ENCODE results near the gene TMEM86B.
"Not testable (repeated sequence)": the region's sequence is repeated elsewhere in the genome, so short reads cannot be mapped to it uniquely, and the experiment has no call there.

Gene TMEM86B

DNA sequence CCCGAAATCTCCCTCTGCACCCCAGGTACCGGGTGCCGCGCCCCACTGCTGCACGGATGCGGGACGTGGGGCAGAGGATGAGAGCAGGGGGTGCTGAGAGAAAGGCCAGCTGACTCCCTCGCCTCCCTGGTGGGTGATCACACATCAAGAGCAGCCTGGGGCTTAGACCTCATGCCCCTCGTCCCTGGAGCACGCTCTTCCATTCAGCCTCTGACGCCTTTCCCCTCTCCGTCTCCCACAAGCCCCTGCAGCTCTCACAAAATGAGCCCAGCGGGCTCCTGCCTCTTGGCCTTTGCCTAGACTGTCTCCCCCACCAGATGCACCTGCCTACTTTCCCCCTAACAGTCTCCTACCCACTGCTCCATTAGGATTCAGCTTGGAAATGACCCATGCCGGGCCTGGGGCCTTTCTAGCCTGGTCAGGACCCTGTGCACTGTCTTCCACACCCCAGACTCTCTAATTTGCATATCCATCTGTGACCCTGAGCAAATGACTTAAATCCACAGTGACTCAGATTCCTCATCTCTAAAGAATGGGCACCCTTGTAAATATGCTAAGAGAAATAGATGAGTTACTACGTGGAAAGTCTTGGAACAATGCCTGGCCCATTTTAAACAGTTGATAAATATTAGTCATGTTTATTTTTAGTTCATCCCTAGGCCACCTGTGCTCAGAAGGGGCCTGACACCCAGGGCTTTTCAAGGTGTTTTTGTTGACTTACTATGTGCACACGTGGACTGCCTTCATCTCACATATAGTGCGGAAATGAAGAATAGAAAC is 18.7 kb downstream of the TMEM86B start:
- H4K20me1 ChIP-seq (ENCODE audit: insufficient read depth, low read length), result no peaks in the 10 kb centered on the region
- H3K4me1 ChIP-seq (ENCODE audit: insufficient read depth, low read length, severe bottlenecking), result no peaks in the 10 kb centered on the region
- H2AFZ ChIP-seq (ENCODE audit: low read length), result no peak overlapping the region
- H3F3A ChIP-seq (ENCODE audit: insufficient read depth, low read length), result no peaks in the 10 kb centered on the region
- H3K4me2 ChIP-seq (ENCODE audit: low read length), result no peak overlapping the region
- H3K36me3 ChIP-seq (ENCODE audit: insufficient read depth, low read length), result no peaks in the 10 kb centered on the region
- no peaks in the 10 kb centered on the region for H3K79me2 ChIP-seq (ENCODE audit: insufficient read depth, low read length)
- H3K27ac ChIP-seq (ENCODE audit: low read depth, low read length, poor library complexity, severe bottlenecking), result no peak overlapping the region
- H3K4me3 ChIP-seq (ENCODE audit: low read depth, low read length, poor library complexity, severe bottlenecking), result no peak overlapping the region
- no peaks in the 10 kb centered on the region for H3K27me3 ChIP-seq (ENCODE audit: insufficient read depth, low read length)
- H3K9ac ChIP-seq (ENCODE audit: low read length), result no peak overlapping the region
- TF ChIP-seq, protein P1, sequence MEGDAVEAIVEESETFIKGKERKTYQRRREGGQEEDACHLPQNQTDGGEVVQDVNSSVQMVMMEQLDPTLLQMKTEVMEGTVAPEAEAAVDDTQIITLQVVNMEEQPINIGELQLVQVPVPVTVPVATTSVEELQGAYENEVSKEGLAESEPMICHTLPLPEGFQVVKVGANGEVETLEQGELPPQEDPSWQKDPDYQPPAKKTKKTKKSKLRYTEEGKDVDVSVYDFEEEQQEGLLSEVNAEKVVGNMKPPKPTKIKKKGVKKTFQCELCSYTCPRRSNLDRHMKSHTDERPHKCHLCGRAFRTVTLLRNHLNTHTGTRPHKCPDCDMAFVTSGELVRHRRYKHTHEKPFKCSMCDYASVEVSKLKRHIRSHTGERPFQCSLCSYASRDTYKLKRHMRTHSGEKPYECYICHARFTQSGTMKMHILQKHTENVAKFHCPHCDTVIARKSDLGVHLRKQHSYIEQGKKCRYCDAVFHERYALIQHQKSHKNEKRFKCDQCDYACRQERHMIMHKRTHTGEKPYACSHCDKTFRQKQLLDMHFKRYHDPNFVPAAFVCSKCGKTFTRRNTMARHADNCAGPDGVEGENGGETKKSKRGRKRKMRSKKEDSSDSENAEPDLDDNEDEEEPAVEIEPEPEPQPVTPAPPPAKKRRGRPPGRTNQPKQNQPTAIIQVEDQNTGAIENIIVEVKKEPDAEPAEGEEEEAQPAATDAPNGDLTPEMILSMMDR (IDR thresholded peaks at IDR 0.05; ENCODE audit: low read length), result no peak
- no peak for TF ChIP-seq EZH2 (IDR thresholded peaks at IDR 0.05; ENCODE audit: borderline replicate concordance, low read length)
- no peaks in the 10 kb centered on the region for H3K9me3 ChIP-seq (ENCODE audit: low read length)
- H3K9me2 ChIP-seq (ENCODE audit: low read depth, low read length), result no peaks in the 10 kb centered on the region

- no peaks in the 10 kb centered on the region for H3K27me3 ChIP-seq (ENCODE audit: insufficient read depth, low read length)
- H3K9me3 ChIP-seq (ENCODE audit: low read length), result no peaks in the 10 kb centered on the region
- TF ChIP-seq, protein P1 (IDR thresholded peaks at IDR 0.05; ENCODE audit: low read length), result no peak
- H3K4me3 ChIP-seq (ENCODE audit: low read depth, low read length, poor library complexity, severe bottlenecking), result no peak within 1 kb of the TSS
- no peak within 1 kb of the TSS for H2AFZ ChIP-seq (ENCODE audit: low read length)
- H3K9me2 ChIP-seq (ENCODE audit: low read depth, low read length), result no peaks in the 10 kb centered on the region
- no peak within 1 kb of the TSS for H3K9ac ChIP-seq (ENCODE audit: low read length)
- no peak within 1 kb of the TSS for H3K27ac ChIP-seq (ENCODE audit: low read depth, low read length, poor library complexity, severe bottlenecking)
- no peaks in the 10 kb centered on the region for H3K79me2 ChIP-seq (ENCODE audit: insufficient read depth, low read length)
- no peaks in the 10 kb centered on the region for H3F3A ChIP-seq (ENCODE audit: insufficient read depth, low read length)
- H3K4me1 ChIP-seq (ENCODE audit: insufficient read depth, low read length, severe bottlenecking), result no peaks in the 10 kb centered on the region
- no peaks in the 10 kb centered on the region for H4K20me1 ChIP-seq (ENCODE audit: insufficient read depth, low read length)
- H3K4me2 ChIP-seq (ENCODE audit: low read length), result no peak within 1 kb of the TSS
- H3K36me3 ChIP-seq (ENCODE audit: insufficient read depth, low read length), result no peaks in the 10 kb centered on the region
Measured at GRCh38 chr19:55208880-55209692, 19.5 kb downstream of the TMEM86B start, which contains the start of gene PTPRH. Gene PTPRH, minus strand, starts transcription at chr19:55209501. Its CDS starts 68 bp downstream, at chr19:55209433.

- no peak overlapping the region for H3K4me3 ChIP-seq (ENCODE audit: low read depth, low read length, poor library complexity, severe bottlenecking)
- no peak overlapping the region for H2AFZ ChIP-seq (ENCODE audit: low read length)
- no peak overlapping the region for H3K4me2 ChIP-seq (ENCODE audit: low read length)
Measured at GRCh38 chr19:55206664-55207500, 21.7 kb downstream of the TMEM86B start.

DNA sequence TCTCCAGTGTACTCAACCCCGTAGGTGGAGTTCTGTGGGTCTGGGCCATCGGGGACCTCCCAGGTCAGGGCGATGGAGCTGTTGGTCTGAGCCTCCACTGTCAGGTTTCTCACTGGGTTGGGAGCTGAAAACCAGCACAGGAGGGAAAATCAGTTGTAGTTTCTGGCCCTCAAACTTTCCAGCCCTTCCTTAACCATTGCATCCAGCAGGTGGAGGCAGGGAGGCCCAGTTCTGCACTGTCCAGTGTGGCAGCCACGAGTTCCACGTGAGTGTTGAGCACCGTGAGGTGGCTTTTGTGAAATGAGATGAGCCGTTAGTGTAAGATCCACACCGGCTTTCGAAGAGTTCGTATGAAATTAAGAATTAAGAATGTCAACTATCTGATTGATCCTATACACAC is 26.4 kb downstream of the TMEM86B start:
- H4K20me1 ChIP-seq (ENCODE audit: insufficient read depth, low read length); H3K4me1 ChIP-seq (ENCODE audit: insufficient read depth, low read length, severe bottlenecking); H3K9me3 ChIP-seq (ENCODE audit: low read length); H3K9me2 ChIP-seq (ENCODE audit: low read depth, low read length); H3F3A ChIP-seq (ENCODE audit: insufficient read depth, low read length); H3K36me3 ChIP-seq (ENCODE audit: insufficient read depth, low read length); H2AFZ ChIP-seq (ENCODE audit: low read length); H3K27ac ChIP-seq (ENCODE audit: low read depth, low read length, poor library complexity, severe bottlenecking); H3K4me2 ChIP-seq (ENCODE audit: low read length); H3K27me3 ChIP-seq (ENCODE audit: insufficient read depth, low read length); H3K79me2 ChIP-seq (ENCODE audit: insufficient read depth, low read length); H3K9ac ChIP-seq (ENCODE audit: low read length); H3K4me3 ChIP-seq (ENCODE audit: low read depth, low read length, poor library complexity, severe bottlenecking): not testable (repeated sequence)

More at GRCh38 chr19:55206664-55207500, 21.7 kb downstream of the TMEM86B start:
- Histone ChIP-seq H3K27me3 (ENCODE audit: insufficient read depth, low read length) (no peaks in the 10 kb centered on the region), H3K36me3 (ENCODE audit: insufficient read depth, low read length) (no peaks in the 10 kb centered on the region), H3K79me2 (ENCODE audit: insufficient read depth, low read length) (no peaks in the 10 kb centered on the region), H3K27ac (ENCODE audit: low read depth, low read length, poor library complexity, severe bottlenecking) (no peak overlapping the region), H4K20me1 (ENCODE audit: insufficient read depth, low read length) (no peaks in the 10 kb centered on the region), H3K9ac (ENCODE audit: low read length) (no peak overlapping the region), H3K9me2 (ENCODE audit: low read depth, low read length) (no peaks in the 10 kb centered on the region), H3K4me1 (ENCODE audit: insufficient read depth, low read length, severe bottlenecking) (no peaks in the 10 kb centered on the region), H3F3A (ENCODE audit: insufficient read depth, low read length) (no peaks in the 10 kb centered on the region), H3K9me3 (ENCODE audit: low read length) (no peaks in the 10 kb centered on the region)
- TF ChIP-seq, protein P1 (IDR thresholded peaks at IDR 0.05; ENCODE audit: low read length), result no peak
- TF ChIP-seq EZH2 (IDR thresholded peaks at IDR 0.05; ENCODE audit: borderline replicate concordance, low read length), result no peak
